Activated CD8-positive, alpha-beta memory T cell treated with anti-CD3 and anti-CD28 coated beads, Interleukin-2, amount 10 ng/mL, durations not matched to agents 7 days and 5 days (primary cell): ENCODE data around the gene FOXC1. TPM values are rescaled to one million over a fixed set of nuclear protein-coding genes. Genes with fewer than 3 reads are reported as not detected.

Experiments used
- ATAC-seq: fragments of 150-1000 bp; cut with Tn5 transposase; one replicate; pipeline ENCODE4 v1.10.0; 2021; ENCODE audit warnings: moderate library complexity
- CTCF ChIA-PET: fragments of 350-600 bp; sonication (Branson Sonifier 250); formaldehyde crosslinking; loops from one replicate; lab custom pipeline; 2021; ENCODE audit warnings: antibody characterized with exemption; lab: Charles Lee
- DNase-seq: peaks from one replicate; pipeline ENCODE4 v3.0.0-alpha.2; 2020
- H3K27ac Mint-ChIP-seq: one replicate; pipeline ENCODE4 v1.8.0; 2021; ENCODE audit warnings: mild to moderate bottlenecking, mixed read lengths
- H3K27me3 Mint-ChIP-seq: one replicate; pipeline ENCODE4 v1.8.0; 2021; ENCODE audit warnings: mixed read lengths
- H3K36me3 Mint-ChIP-seq: one replicate; pipeline ENCODE4 v1.8.0; 2021; ENCODE audit warnings: mild to moderate bottlenecking, mixed read lengths
- H3K4me1 Mint-ChIP-seq: one replicate; pipeline ENCODE4 v1.8.0; 2021; ENCODE audit warnings: mixed read lengths
- H3K4me3 Mint-ChIP-seq: one replicate; pipeline ENCODE4 v1.8.0; 2021; ENCODE audit warnings: mild to moderate bottlenecking, moderate library complexity, mixed read lengths
- H3K9me3 Mint-ChIP-seq: one replicate; pipeline ENCODE4 v1.8.0; 2022; ENCODE audit warnings: low read depth, mixed read lengths
- total RNA-seq, 2 experiments: library from RNA; stranded (reverse); gene quantifications; one replicate each; pipeline ENCODE4 v1.2.3, GENCODE V29; 2021

Gene FOXC1
- total RNA-seq, result under 1 TPM in 1 of 2 experiments, not detected in 1; 0.26 TPM

GRCh38 chr6:1609648-1610496 lies at the start of gene FOXC1:
FOXC1 (plus strand) TSS chr6:1609915; CDS start chr6:1610446, 531 bp downstream.
- H3K27me3 Mint-ChIP-seq, result peaks cover 65% of the 10 kb centered on the region
- H3K27ac Mint-ChIP-seq, result peak within 1 kb of the TSS; percentile 69
- no peaks in the 10 kb centered on the region for H3K9me3 Mint-ChIP-seq
- peaks cover 4% of the 10 kb centered on the region for H3K36me3 Mint-ChIP-seq
- peak; percentile 54 for DNase-seq
- ATAC-seq, result peak; percentile 59
- H3K4me1 Mint-ChIP-seq, result peaks cover 33% of the 10 kb centered on the region
- H3K4me3 Mint-ChIP-seq, result peak within 1 kb of the TSS; percentile 59
- CTCF ChIA-PET, result interaction anchor here (0.6 to 1.6 kb wide), 4 partner anchors 9 to 1620 kb away, joined by 3 to 4 read pairs (median 4); no protein-coding TSS in a partner anchor

GRCh38 chr6:1560281-1561058 lies 49.2 kb upstream of the FOXC1 start:
- no peak overlapping the region for H3K27ac Mint-ChIP-seq
- DNase-seq, result no peak
- peaks cover 47% of the 10 kb centered on the region for H3K27me3 Mint-ChIP-seq
- no peaks in the 10 kb centered on the region for H3K4me1 Mint-ChIP-seq
- H3K36me3 Mint-ChIP-seq, result no peaks in the 10 kb centered on the region
- no peak for ATAC-seq
- no peak overlapping the region for H3K4me3 Mint-ChIP-seq
- H3K9me3 Mint-ChIP-seq, result no peaks in the 10 kb centered on the region
- CTCF ChIA-PET, result interaction anchor here (0.5 to 2.3 kb wide), 2 partner anchors 36 to 895 kb away, joined by 3 to 13 read pairs; no protein-coding TSS in a partner anchor

GRCh38 chr6:1561355-1561754 lies 48.4 kb upstream of the FOXC1 start:
- peaks cover 40% of the 10 kb centered on the region for H3K27me3 Mint-ChIP-seq
- CTCF ChIA-PET, result interaction anchor here (1.1 to 2.3 kb wide), 2 partner anchors 35 to 37 kb away, joined by 3 to 13 read pairs; no protein-coding TSS in a partner anchor

GRCh38 chr6:1562171-1562955 lies 47.4 kb upstream of the FOXC1 start:
- Mint-ChIP-seq H3K4me3 (no peak overlapping the region), H3K36me3 (no peaks in the 10 kb centered on the region), H3K4me1 (no peaks in the 10 kb centered on the region), H3K9me3 (no peaks in the 10 kb centered on the region), H3K27me3 (peaks cover 38% of the 10 kb centered on the region), H3K27ac (no peak overlapping the region)
- DNase-seq, result no peak
- ATAC-seq, result no peak
- CTCF ChIA-PET, result interaction anchor here (1.1 to 2.3 kb wide), 3 partner anchors 9 to 38 kb away, joined by 3 to 13 read pairs (median 3); no protein-coding TSS in a partner anchor

More at GRCh38 chr6:1561355-1561754, 48.4 kb upstream of the FOXC1 start:
- DNase-seq, result no peak
- Mint-ChIP-seq H3K9me3 (no peaks in the 10 kb centered on the region), H3K36me3 (no peaks in the 10 kb centered on the region), H3K27ac (no peak overlapping the region), H3K4me3 (no peak overlapping the region), H3K4me1 (no peaks in the 10 kb centered on the region)
- ATAC-seq, result no peak

GRCh38 chr6:1569377-1569776 lies 40.3 kb upstream of the FOXC1 start:
- H3K27ac Mint-ChIP-seq, result no peak overlapping the region
- no peak for DNase-seq
- H3K4me3 Mint-ChIP-seq, result no peak overlapping the region
- no peak for ATAC-seq
- no peaks in the 10 kb centered on the region for H3K4me1 Mint-ChIP-seq
- H3K36me3 Mint-ChIP-seq, result peaks cover 2% of the 10 kb centered on the region
- peaks cover 31% of the 10 kb centered on the region for H3K27me3 Mint-ChIP-seq
- CTCF ChIA-PET, result no interaction called here
- peaks cover 7% of the 10 kb centered on the region for H3K9me3 Mint-ChIP-seq

- peaks cover 7% of the 10 kb centered on the region for H3K9me3 Mint-ChIP-seq
- CTCF ChIA-PET, result no interaction called here
- peaks cover 25% of the 10 kb centered on the region for H3K27me3 Mint-ChIP-seq
- H3K36me3 Mint-ChIP-seq, result peaks cover 2% of the 10 kb centered on the region
- H3K27ac Mint-ChIP-seq, result no peak overlapping the region
- ATAC-seq (no peak), DNase-seq (no peak)
- no peak overlapping the region for H3K4me3 Mint-ChIP-seq
- no peaks in the 10 kb centered on the region for H3K4me1 Mint-ChIP-seq
Observed at GRCh38 chr6:1570848-1571247, 38.9 kb upstream of the FOXC1 start.

GRCh38 chr6:1572892-1573291 lies 36.8 kb upstream of the FOXC1 start:
- peaks cover 7% of the 10 kb centered on the region for H3K9me3 Mint-ChIP-seq
- CTCF ChIA-PET, result interaction anchor here (0.7 to 1.6 kb wide), 2 partner anchors 23 to 49 kb away, joined by 3 to 8 read pairs; no protein-coding TSS in a partner anchor
- no peak overlapping the region for H3K27ac Mint-ChIP-seq
- H3K27me3 Mint-ChIP-seq, result peaks cover 25% of the 10 kb centered on the region
- peaks cover 2% of the 10 kb centered on the region for H3K36me3 Mint-ChIP-seq
- H3K4me1 Mint-ChIP-seq, result no peaks in the 10 kb centered on the region
- ATAC-seq, result no peak
- no peak for DNase-seq
- no peak overlapping the region for H3K4me3 Mint-ChIP-seq

GRCh38 chr6:1574083-1574761 lies 35.5 kb upstream of the FOXC1 start:
- Mint-ChIP-seq H3K36me3 (peaks cover 2% of the 10 kb centered on the region), H3K9me3 (peaks cover 7% of the 10 kb centered on the region), H3K27me3 (peaks cover 24% of the 10 kb centered on the region), H3K4me1 (no peaks in the 10 kb centered on the region), H3K27ac (no peak overlapping the region), H3K4me3 (no peak overlapping the region)
- no peak for ATAC-seq
- CTCF ChIA-PET, result no interaction called here
- DNase-seq, result peak; percentile 9

GRCh38 chr6:1574890-1575209 lies 34.9 kb upstream of the FOXC1 start:
- Mint-ChIP-seq H3K27me3 (peaks cover 24% of the 10 kb centered on the region), H3K36me3 (peaks cover 2% of the 10 kb centered on the region), H3K27ac (no peak overlapping the region), H3K4me3 (no peak overlapping the region), H3K4me1 (no peaks in the 10 kb centered on the region), H3K9me3 (peaks cover 7% of the 10 kb centered on the region)
- DNase-seq, result no peak
- ATAC-seq, result no peak
- CTCF ChIA-PET, result no interaction called here

GRCh38 chr6:1575210-1576041 lies 34.3 kb upstream of the FOXC1 start:
- CTCF ChIA-PET, result no interaction called here
- Mint-ChIP-seq H3K4me3 (no peak overlapping the region), H3K27me3 (peaks cover 24% of the 10 kb centered on the region), H3K27ac (no peak overlapping the region), H3K4me1 (no peaks in the 10 kb centered on the region), H3K9me3 (peaks cover 7% of the 10 kb centered on the region), H3K36me3 (peaks cover 2% of the 10 kb centered on the region)
- no peak for DNase-seq
- ATAC-seq, result no peak

- no peak for ATAC-seq
- Mint-ChIP-seq H3K4me1 (no peaks in the 10 kb centered on the region), H3K9me3 (peaks cover 2% of the 10 kb centered on the region), H3K4me3 (no peak overlapping the region), H3K27me3 (peaks cover 19% of the 10 kb centered on the region), H3K27ac (no peak overlapping the region), H3K36me3 (no peaks in the 10 kb centered on the region)
- DNase-seq, result no peak
- CTCF ChIA-PET, result no interaction called here
Observed at GRCh38 chr6:1576166-1576565, 33.5 kb upstream of the FOXC1 start.

- no peak overlapping the region for H3K4me3 Mint-ChIP-seq
- H3K27ac Mint-ChIP-seq, result no peak overlapping the region
- H3K36me3 Mint-ChIP-seq, result no peaks in the 10 kb centered on the region
- H3K9me3 Mint-ChIP-seq, result no peaks in the 10 kb centered on the region
- no peaks in the 10 kb centered on the region for H3K4me1 Mint-ChIP-seq
- DNase-seq (no peak), ATAC-seq (no peak)
- peaks cover 15% of the 10 kb centered on the region for H3K27me3 Mint-ChIP-seq
- CTCF ChIA-PET, result no interaction called here
Observed at GRCh38 chr6:1576711-1577110, 33.0 kb upstream of the FOXC1 start.
